Lower leg skin (tissue), 4 donors: ENCODE measurements around the gene ADAMTS9. TPM values are rescaled to one million over a fixed set of nuclear protein-coding genes. Genes with fewer than 3 reads are reported as not detected.

Experiments used
- DNase-seq, 2 donors: peaks; one replicate each; pipeline ENCODE4 v3.0.0-alpha.2; 2019; ENCODE audit warnings: low spot score in 2 of 2
- H3K4me3 ChIP-seq: fragments of 200-600 bp; sonication (generic); 2 replicates; pipeline ENCODE4 v1.5.1; 2017; ENCODE audit warnings: mild to moderate bottlenecking, low read depth; ENCODE audit not compliant: poor library complexity, severe bottlenecking
- CTCF ChIP-seq, 3 donors: fragments of 450-650 bp; IDR thresholded peaks; one replicate each; pipeline ENCODE4 v1.5.1; 2016; ENCODE audit warnings: antibody characterized with exemption in 3 of 3, mild to moderate bottlenecking in 3 of 3, moderate library complexity in 2 of 3
- POLR2A ChIP-seq, 2 donors: fragments of 450-650 bp; IDR thresholded peaks; one replicate each; pipeline ENCODE4 v1.6.1; 2016 to 2017; ENCODE audit warnings: antibody characterized with exemption in 2 of 2, mild to moderate bottlenecking in 1 of 2, moderate library complexity in 1 of 2
- WGBS, 2 donors: methylation state at CpG; one replicate each; pipeline ENCODE4 v1.1.5; 2018; 5-methylcytosine and 5-hydroxymethylcytosine counted together
- intact Hi-C: fragments of 100-400 bp; cut with DNase I; formaldehyde crosslinking; loops from one replicate; pipeline ENCODE4 v1.15.0; 2023; ENCODE audit warnings: low total_unique reads
- total RNA-seq, 4 donors: library from RNA; depleted of rRNA; stranded (reverse); fragments of >200 nt; gene quantifications; one replicate each; pipeline ENCODE4 v1.1.0, GENCODE V29; 2016

The ADAMTS9 gene
- total RNA-seq, 4 donors from 2014 or later = 2.2 to 15.9 (median 8.2) TPM

GRCh38 chr3:64508140-64508539 is 179.7 kb downstream of the ADAMTS9 start:
- TF ChIP-seq POLR2A (IDR thresholded peaks at IDR 0.05) = no peak
- no peak for TF ChIP-seq CTCF (IDR thresholded peaks at IDR 0.05)
- intact Hi-C loops = no loop called here
- no peak for DNase-seq
- 38 to 58% methylated on average over 1 of the region's 1 CpG for WGBS, 2 donors
- H3K4me3 ChIP-seq = no peak overlapping the region

GRCh38 chr3:64506255-64506654 is 181.5 kb downstream of the ADAMTS9 start:
- H3K4me3 ChIP-seq = no peak overlapping the region
- intact Hi-C loops = no loop called here
- 89 to 91% methylated on average over 8 of the region's 8 CpGs for WGBS, 2 donors
- no peak for TF ChIP-seq POLR2A (IDR thresholded peaks at IDR 0.05)
- TF ChIP-seq CTCF (IDR thresholded peaks at IDR 0.05) = no peak
- no peak for DNase-seq

- WGBS, 2 donors = 56 to 64% methylated on average over 7 of the region's 7 CpGs
- no peak overlapping the region for H3K4me3 ChIP-seq
- TF ChIP-seq POLR2A (IDR thresholded peaks at IDR 0.05) = no peak
- TF ChIP-seq CTCF (IDR thresholded peaks at IDR 0.05) = no peak
- no peak for DNase-seq
- intact Hi-C loops = no loop called here
These were observed 182.4 kb downstream of the ADAMTS9 start for GRCh38 chr3:64505419-64505818.

GRCh38 chr3:64502284-64502683 is 185.5 kb downstream of the ADAMTS9 start:
- no peak overlapping the region for H3K4me3 ChIP-seq
- no peak for DNase-seq
- intact Hi-C loops = no loop called here
- TF ChIP-seq CTCF (IDR thresholded peaks at IDR 0.05) (no peak), POLR2A (IDR thresholded peaks at IDR 0.05) (no peak)
- 80% methylated on average over 1 of the region's 1 CpG for WGBS, 2 donors

- no peak for DNase-seq
- intact Hi-C loops = no loop called here
- WGBS, 2 donors = 83 to 85% methylated on average over 8 of the region's 8 CpGs
- no peak overlapping the region for H3K4me3 ChIP-seq
- TF ChIP-seq POLR2A (IDR thresholded peaks at IDR 0.05) = no peak
- TF ChIP-seq CTCF (IDR thresholded peaks at IDR 0.05) = no peak
These were observed 186.4 kb downstream of the ADAMTS9 start for GRCh38 chr3:64501298-64501906.
